GM21381 (cell line): ENCODE measurements around the gene ZNF385A.

Source experiments
- ATAC-seq: cut with Tn5 transposase; IDR thresholded peaks from one replicate; pipeline ENCODE4 v1.9.1; 2021; ENCODE audit warnings: mild to moderate bottlenecking, moderate library complexity; ENCODE audit not compliant: unreplicated experiment

The ZNF385A gene

DNA sequence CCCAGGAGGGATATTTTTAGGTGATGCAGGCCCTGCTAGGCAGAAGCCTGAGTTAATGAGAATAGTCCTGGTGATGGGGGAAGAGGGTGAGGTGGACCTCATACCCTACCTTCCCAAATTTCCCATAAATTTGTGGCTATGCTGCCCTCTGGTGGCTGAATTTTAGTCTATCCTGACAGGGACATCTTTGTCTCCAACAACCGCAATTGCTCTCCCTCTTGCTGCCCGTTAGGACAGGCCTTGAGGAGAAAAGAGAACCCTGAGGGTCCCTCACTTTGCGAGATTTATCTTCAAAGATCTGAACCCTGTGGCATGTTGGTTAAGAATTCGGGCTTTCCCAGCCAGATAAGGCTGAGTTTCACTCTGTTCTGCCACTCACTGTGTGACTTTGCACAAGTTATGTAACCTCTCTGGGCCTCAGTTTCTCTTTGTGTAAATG, 9.8 kb upstream of the ZNF385A start:
- no peak for ATAC-seq

DNA sequence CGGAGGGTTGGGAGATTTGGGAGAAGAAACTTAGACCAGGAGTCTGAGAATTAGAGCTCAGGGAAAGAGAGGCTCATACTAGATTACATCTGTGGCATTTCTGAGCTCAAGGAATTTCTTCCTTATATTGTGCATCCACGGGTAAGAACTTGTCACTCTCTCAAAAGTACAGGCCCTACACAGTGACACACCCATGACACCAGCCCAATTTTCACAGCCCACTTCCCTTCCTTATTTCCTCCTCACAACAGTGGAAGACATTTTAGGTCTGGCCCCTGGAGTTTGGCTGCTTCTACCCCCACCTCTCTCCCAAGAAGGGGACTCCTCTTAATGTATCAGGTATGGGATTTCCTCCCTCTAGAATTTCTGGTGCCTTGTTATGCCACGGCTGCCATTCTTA, 9.2 kb upstream of the ZNF385A start:
- no peak for ATAC-seq

DNA sequence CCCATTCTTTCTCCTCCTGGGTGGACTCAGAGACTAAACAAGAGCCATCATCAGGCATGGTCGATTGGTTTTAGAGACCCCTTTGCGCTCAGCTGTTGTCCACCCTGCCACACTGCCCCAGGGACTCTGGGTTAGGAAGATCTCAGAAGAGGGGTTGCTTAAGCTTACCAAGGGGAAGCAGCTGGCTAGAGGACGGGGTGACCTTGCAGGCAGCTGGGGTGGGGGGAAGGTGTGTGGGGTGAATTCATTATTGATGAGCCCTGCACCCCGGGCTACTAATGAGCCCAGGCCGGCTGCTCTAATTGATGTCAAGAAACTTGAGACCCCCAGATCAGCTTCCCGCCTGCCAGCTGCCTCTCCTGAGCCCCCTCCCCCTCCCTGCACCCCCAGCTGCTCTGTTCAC, 8.7 kb upstream of the ZNF385A start:
- no peak for ATAC-seq

DNA sequence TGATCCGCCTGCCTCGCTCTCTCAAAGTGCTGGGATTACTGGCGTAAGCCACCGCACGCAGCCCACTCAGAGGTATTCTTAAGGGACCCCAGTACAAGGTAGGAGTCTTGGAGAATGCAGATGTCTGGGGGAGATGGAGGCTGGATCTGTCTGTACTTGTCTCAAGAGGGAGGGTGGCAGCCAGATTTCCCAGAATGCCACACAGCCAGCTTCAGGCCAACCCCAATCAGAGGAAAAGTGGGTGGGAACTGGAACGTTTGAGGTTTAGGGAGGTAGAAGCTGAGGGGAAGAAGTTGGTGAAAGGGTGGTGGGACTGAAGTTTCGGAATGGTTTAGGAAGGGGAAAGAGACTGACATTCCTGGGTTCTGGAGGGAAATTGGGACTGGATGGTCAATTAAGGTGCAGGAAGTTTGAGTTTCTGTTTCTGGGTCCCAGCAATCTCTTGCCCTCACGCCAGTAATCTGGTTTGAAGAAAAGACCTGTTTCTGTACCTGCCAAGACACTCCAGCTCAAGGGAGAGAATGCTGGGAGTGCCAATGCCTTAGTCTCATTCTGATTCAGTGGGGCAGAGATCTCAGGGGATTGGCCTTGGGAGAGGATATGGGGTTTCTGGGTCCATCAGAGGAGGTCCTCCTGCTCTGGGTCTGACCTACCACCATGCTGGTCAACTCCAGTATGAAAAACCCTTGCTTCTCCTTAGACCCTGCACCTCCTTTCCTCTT, 8.1 kb upstream of the ZNF385A start:
- no peak for ATAC-seq

DNA sequence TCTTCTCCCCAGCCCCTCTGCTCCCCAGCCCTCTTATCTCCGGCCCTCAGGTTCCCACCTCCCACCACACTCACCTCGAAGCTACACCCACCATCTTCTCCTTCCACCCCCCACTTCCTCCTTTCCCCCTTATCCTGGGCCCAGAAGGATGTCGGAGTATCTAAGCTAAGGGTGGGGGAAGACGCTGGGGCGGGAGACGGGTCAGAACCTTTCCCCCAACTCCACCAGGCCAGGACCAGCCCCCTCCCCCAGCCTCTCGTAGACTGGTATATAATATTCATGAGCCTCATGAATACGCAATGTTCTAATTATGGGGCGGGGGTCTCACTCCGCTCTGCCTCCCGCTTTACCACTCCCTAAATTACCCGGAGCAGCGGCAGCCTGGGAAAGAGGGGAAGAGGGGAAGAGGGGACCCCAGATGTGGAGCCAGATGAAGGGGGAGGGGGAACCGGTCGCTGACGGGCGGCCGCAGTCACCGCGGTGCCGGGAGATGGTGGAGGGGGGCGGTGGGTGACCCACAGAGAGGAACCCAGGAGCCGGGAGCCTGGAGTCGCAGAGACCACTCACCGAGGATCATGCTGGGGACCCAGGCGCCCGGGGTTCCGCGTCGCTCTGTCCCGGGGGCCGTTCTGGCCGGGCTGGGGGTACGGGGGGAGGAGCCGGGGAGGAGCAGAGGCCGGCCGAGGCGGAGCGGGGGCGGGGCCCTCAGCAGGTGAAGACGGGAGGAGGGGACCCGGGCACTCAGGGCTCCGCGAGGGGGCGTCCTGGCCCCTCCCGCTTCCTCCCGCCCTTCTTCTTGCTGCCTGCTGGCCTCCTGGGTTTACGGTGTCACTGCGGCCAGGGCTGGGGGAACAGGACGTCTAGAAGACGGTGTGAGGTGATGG, 6.4 kb upstream of the ZNF385A start:
- no peak for ATAC-seq

DNA sequence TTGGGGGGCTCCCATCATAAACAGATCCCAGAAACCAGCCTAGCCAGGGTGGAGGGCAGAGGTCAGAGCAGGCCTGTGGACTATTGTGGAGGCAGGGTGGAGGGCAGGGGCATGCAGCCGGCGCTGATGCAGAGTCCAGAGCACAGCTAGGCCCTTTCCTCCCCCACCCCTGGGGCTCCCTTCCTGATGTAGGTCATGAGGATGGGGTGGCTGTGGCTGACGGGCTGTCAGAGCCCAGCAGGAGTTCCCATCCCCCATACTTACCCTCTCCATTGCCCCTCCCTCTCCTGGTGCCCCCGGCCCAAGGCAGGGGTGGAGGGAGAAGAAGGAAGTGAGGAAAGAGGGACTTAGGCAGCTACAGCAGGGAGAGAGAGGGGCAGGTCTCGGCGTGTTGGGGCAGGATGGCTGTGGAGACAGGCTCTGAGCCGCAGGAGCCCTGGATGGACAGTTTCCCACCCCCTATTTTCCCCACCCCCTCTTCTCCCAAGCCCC, 5.7 kb upstream of the ZNF385A start:
- ATAC-seq = no peak

DNA sequence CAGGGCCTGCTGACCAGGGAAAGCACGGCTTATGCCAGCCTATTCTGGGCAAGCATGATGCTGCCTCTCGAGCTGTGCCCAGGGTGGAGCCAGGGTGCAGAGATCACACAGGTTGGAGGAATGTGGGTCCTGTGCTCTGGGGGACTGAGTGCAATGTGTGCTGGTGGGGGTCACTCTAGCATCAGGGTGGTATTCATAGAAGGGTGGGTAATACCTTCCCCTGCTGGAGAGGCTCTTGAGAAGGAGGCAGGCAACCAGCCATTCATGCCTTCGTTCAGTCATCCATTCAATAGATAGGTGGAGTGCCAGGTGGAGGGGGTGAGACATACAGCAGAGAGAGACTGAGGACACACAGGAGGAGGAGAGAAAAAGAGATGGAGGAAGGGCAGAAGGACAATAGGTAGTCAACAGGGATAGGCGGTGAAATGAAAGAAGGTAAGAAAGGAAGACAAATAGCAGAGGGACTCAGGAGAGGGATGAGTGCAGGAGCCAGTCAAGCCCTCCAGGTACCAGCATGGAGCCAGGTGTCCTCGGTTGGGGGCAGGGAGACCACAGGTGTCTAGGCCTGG, 5.2 kb upstream of the ZNF385A start:
- ATAC-seq = no peak

DNA sequence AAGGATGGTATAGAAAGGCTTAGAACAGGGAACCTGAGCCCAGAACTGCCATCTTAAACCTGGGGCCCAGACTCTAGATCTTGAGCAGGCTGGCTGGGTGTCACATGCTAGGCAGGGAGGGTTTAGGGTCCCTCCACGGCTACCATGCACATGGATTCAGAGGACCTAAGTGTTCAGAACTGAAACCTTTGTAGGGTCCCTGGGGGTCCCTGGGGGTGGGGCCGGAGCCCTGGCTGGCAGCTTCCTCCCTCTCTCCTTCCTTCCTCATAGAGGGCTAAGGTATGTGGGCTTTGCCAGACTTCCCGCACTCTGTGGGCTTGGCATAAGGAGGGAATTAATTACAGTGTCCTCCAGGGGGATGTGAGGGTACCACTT, 4.6 kb upstream of the ZNF385A start:
- no peak for ATAC-seq

DNA sequence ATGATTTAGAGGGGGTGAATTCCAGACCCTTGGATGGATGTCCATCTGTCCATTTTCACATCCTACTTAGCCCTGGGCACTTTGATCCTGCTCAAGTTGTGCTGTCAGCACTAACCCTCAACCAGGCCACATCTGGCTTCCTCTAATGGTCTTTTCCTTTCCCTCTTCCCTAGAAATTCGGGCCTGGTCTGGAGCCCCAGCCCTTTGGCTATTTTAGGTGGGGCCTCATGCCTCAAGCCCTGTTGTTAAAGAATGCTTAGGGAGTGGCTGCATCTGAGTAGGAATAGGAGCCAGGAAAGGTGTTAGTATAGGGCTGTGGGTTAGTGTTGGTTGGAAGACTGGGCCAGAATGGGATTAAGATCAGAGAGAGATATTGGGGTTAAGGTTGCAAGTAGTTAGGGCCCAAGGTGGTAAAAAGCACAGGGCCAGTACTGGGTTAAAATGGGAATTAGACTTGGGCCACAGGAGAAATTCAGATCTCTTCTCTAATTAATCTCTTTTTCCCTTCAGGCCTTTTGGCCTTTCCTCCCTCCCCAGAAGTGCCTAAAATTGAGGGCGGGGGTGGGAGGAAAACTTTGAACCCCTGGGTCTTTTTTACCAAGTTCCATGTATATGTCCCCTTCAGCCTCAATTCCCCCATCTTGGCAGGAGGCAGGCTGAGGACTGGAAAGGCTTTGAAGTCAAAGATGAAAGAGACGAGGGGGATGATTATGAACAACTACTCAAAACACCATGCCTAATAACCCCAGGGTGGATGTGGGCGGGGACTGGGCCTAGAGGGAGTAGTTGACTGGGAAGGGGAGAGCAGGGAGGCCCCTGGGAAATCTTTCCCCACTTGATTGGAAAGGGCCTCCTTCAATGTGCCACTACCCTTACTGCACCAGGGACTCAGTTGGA, 4.0 kb upstream of the ZNF385A start:
- ATAC-seq = no peak

DNA sequence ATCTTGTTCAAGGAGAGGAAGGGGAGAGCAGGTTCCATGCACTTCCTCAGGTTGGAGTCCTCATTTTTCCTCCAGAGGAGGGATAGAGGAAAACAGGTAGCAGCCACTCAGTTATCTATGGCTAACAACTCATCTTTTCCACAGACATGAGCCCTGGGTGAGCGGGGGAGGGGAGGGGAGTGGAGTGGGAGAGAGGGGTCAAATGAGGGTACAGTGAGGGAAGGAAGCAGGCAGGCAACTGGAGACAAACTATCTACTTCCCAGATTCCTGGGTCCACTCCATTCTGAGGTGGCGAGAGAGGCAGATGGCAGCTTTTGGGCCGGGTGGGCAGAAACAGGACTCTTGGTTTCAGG, 2.6 kb upstream of the ZNF385A start:
- ATAC-seq = no peak

DNA sequence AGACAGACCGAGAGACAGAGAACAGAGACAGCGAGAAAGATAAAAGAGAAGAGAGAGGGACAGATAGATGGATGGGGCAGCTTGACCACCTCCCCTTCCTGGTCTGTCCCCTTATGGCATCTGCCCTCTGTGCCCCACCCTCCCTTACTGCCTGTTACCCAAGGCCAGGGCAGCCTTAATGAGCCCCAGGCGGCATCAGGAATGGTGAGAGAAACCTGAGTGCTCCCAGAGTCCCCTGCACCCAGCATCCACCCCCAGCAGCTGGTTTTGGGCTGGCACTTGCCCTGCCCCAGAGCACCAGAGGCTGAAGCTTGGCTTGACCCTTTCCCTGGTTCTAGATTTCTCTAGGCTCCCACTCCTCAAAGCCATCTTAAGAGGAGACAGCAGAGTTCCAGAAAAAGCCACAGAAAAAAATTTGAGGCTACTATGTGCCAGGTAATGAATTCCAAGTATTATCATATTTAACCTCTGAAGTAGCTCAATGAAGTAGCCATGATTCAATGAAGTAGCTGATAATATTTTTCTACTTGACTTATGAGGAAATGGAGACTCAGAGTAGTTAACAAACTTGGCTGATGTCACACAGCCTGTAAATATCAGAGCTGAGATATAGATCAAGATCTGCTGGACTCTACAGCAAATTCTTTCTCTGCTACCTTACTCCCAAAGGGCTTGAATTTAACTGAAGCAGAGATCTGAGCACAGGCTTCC, 2.0 kb upstream of the ZNF385A start:
- ATAC-seq = no peak

DNA sequence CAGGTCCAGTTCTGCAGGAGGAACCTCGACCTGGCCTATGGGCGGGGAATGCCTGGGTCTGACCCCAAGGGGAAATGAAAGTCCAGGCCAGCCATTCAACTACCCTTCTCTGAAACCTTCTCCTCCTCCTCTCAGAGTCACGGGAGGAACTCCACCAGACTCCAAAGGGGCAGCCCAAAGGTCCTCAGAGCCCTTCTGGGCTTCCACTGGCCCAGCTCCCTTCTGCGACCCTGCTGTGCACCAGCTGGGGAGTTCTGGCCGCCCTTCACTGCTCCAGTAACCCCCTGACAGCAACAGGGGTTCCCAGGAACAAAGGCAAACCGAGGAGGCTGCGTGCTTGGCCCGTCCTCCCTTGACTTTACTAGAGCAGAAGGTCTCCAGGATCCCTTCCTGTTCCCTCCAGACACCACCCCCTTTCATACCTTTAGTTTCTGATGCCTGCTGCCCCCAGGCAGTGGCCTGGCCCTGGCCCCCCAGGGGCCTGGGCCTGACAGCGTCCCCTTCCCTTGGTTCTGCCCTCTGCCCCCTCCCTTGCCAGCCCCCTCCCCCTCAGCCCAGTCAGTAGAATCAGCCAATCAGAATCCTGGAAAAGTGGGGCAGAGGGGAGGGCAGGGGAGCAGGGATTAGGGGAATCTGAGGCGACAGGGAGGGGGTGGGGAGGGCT, 850 bp upstream of the ZNF385A start:
- ATAC-seq = no peak

DNA sequence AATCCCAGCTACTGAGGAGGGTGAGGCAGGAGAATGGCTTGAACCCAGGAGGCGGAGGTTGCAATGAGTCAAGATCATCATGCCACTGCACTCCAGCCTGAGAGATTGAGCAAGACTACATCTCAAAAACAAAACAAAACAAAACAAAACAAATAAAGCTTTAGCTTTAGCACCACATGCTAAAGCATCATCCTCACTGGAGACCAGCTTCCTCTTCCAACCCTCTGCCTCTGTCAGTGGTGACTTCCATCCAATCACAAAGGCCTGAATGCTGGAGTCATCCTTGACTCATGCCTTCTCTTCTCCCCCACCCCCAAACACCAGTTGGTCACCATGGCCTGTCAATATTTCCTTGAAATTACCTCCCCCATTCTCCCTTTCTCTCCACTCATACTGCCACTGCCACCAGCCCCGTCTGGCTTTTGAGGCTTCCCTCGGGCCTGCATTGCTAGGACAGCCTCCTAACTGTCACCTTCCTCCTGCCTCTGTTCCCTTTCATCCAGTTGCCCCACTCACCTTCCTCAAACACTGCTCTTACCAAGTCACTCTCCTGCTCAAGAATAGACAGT, 1.4 kb downstream of the ZNF385A start:
- ATAC-seq = no peak

DNA sequence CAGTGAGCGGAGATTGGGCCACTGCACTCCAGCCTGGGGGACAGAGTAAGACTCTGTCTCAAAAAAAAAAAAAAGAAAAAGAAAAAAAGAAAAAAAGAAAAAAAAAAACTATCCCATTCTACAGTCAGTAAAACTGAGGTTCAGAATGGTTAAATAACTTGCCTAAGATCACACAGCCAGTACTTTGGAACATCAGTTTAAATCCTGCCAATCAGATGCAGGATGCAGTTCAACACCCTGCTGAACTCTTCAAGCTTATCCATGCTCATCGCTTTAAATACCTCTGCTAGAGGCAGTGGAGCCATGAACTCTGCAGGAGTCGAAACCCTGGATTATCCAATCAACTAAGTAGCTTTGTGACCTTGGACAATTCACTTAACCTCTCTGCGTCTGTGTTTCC, 3.4 kb downstream of the ZNF385A start:
- ATAC-seq = no peak

DNA sequence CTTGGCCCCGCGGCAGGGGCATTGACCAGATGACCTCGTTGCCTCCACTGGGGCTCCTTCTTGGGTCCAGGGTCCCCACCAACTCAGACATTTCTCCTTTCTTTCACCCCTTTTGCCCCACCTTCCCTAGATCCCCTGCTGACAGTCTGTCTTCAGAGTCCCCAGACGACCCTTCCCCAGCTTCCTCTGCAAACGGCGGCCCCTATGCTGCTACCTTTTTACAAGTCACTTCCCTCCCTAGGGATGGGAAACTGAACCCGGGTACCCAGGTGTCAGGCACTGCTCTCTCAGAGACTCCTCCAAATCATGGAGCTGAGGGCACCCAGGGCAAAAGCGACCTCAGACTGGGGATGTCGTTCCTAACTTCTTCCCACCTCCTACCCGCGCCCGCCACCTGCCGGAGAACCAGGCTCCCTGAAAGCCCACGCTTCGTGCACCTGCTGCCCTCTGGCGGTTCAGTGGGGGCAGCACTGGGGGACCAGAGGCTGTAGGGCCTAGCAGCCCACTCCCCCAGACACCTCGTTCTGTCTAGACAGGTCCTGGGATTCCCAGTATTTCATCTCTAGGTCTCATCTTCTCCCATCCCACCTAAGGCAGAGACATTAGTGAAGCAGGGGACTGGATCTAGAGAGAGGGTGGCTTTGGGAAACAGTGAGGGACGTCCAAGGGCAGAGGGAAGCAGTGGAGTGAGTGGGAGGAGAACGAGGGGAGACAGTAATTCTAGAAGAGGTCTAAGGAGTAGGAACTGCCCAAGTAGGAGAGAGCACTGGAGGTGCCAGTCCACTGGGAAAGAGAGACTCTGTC, 4.9 kb downstream of the ZNF385A start:
- ATAC-seq = peak; percentile 75

DNA sequence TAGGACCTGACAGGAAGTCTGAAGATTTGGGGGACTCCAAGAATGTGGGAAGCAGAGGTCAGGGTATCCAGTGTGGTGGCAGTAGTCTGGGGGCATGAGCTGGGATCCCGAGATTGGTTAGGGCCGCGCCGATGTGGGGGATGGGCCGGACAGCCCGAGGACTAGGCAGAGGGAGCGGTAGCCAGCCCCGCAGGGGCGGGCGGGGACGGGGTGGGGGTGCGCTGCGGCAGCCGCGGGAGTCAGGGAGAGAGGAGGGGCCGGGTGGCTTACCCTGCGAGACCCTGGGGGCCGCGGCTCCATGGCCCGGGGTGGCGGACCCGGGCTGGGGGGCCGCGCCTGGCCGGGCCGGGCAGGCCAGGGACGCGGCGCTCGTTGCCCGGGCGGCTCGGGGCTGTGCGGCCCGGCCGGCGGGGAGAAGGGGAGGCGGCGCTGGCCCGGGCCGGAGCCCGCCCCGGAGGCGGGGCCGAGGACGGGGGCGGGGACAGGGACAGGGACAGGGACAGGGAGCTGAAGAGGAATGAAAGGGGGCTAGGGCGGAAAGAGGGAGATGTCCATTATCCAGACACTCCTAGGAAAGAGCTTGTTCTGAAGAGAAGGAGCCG, 5.6 kb downstream of the ZNF385A start:
- ATAC-seq = no peak

DNA sequence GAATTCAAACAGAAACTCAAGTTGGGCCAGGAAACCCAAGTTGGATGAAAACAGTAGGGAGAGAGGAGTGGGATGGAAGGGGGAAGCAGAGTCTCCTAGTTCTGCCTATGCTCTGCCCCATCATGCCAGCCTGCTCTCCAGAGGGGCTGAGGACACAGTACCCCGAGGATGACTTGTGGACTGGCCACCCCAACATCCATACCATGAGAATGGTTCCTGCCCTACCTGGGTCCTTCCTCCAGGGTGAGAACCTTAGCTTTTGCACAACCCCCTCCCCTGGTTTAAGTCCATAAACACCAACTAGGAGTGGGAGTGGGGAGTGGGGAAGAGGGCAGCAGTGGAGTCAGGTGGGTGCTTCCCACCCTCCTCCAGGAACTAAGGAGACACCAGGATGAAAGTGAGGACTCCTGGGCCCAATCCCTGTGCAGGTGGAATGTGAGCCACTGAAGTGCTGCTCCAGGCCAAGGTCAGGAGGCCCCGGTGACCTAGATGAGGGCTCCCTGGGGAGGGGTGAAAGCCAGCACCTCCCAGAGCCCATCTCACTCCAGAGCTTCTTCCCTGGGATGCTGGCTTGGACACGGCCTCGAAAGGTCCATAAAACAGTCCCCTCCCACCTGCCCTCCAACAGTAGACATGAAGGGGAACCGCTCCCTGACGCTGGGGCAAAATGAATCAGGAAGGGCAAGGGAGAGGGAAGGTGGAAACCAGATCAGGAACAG, 6.6 kb downstream of the ZNF385A start:
- ATAC-seq = no peak

DNA sequence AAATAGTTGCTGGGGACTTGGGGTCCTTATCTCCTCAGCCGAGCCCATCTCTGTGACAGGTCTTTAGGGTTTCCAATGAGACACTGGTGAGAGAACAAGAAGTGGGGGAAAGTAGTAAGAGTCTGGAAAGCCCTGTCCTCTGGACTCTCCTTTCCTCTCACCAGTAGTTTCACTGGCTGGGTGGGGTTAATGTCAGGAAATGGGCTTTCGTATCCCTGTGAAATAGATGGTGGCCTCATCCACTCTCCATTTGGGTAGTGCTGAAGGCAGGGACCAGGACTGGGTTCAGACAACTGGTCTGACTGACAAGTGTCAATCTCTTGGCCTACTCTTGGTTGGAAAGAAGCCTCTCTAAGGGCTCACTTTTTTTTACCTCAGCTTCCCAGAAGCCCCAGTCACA, 7.5 kb downstream of the ZNF385A start:
- ATAC-seq = no peak
